H1 (cell line): ENCODE data around the gene THOC7. TPM values are rescaled to one million over a fixed set of nuclear protein-coding genes. Genes with fewer than 3 reads are reported as not detected.

Source experiments
- CTCF ChIA-PET: fragments of 300-600 bp; sonication (Branson Sonifier 250); formaldehyde crosslinking; loops from one replicate; lab custom pipeline; 2021; ENCODE audit not compliant: partially characterized antibody; lab: Charles Lee
- POLR2A ChIA-PET: fragments of 300-600 bp; sonication (Branson Sonifier 250); formaldehyde crosslinking; loops from one replicate; lab custom pipeline; 2021; ENCODE audit warnings: inconsistent platforms; ENCODE audit not compliant: partially characterized antibody; lab: Charles Lee
- DNase-seq, 2 experiments: peaks; one replicate each; pipeline versions ENCODE4 v3.0.0 to v3.0.0-alpha.2; 2010 to 2022; ENCODE audit warnings: low spot score in 2 of 2, low read depth in 1 of 2, mixed read lengths in 1 of 2
- FAIRE-seq: peaks from 2 replicates; lab custom pipeline; 2011; peaks lifted over from hg19 to GRCh38; lab: Jason Lieb, UNC
- H2AFZ ChIP-seq: 2 replicates; pipeline ENCODE4 v1.8.1; 2012; ENCODE audit warnings: low read length, inconsistent platforms
- H2AK5ac ChIP-seq: 2 replicates; pipeline ENCODE4 v1.6.1; 2013; ENCODE audit warnings: low read depth, low read length
- H2BK120ac ChIP-seq: replicated peaks from 2 replicates; pipeline ENCODE3; 2013; ENCODE audit warnings: low read depth, low read length, inconsistent platforms
- H2BK12ac ChIP-seq: 2 replicates; pipeline ENCODE4 v1.6.1; 2013; ENCODE audit warnings: low read depth, low read length
- H2BK15ac ChIP-seq: 2 replicates; pipeline ENCODE4 v1.6.1; 2013; ENCODE audit warnings: low read length
- H2BK20ac ChIP-seq: 2 replicates; pipeline ENCODE4 v1.6.1; 2013; ENCODE audit warnings: low read length
- H2BK5ac ChIP-seq: 2 replicates; pipeline ENCODE4 v1.6.1; 2013; ENCODE audit warnings: low read depth, low read length
- H3K14ac ChIP-seq: 2 replicates; pipeline ENCODE4 v1.6.1; 2013; ENCODE audit warnings: inconsistent platforms; ENCODE audit not compliant: insufficient read length
- H3K18ac ChIP-seq: 2 replicates; pipeline ENCODE4 v1.6.1; 2013; ENCODE audit warnings: low read length; ENCODE audit errors: extremely low read depth
- H3K23ac ChIP-seq: 2 replicates; pipeline ENCODE4 v1.6.1; 2013; ENCODE audit warnings: inconsistent platforms; ENCODE audit not compliant: insufficient read length
- H3K23me2 ChIP-seq: 2 replicates; pipeline ENCODE4 v1.6.1; 2013; ENCODE audit warnings: low read depth, low read length
- H3K27ac ChIP-seq: 2 replicates; pipeline ENCODE4 v1.6.1; 2011; ENCODE audit warnings: low read depth, low read length, inconsistent platforms
- H3K27me3 ChIP-seq, 4 experiments: replicated peaks in 1 of 4; 1 replicate in 1 of 4; 2 replicates in 3 of 4; pipeline versions ENCODE4 v1.6.1 to v1.8.1; 2011 to 2013; ENCODE audit warnings: low read length in 3 of 4, mild to moderate bottlenecking in 3 of 4, inconsistent platforms in 2 of 4, mixed read lengths in 2 of 4, moderate library complexity in 1 of 4; ENCODE audit not compliant: control insufficient read depth in 3 of 4, insufficient read depth in 3 of 4; ENCODE audit errors: extremely low read depth in 1 of 4
- H3K36me3 ChIP-seq, 4 experiments: 2 replicates each; pipeline versions ENCODE4 v1.6.1 to v1.8.1; 2011 to 2013; ENCODE audit warnings: mild to moderate bottlenecking in 4 of 4, low read length in 3 of 4, moderate library complexity in 2 of 4, control low read depth in 1 of 4, inconsistent platforms in 1 of 4; ENCODE audit not compliant: insufficient read depth in 4 of 4, control insufficient read depth in 2 of 4
- H3K4ac ChIP-seq: replicated peaks from 2 replicates; pipeline ENCODE3; 2013; ENCODE audit warnings: low read length, low read depth, mixed read lengths, inconsistent platforms; ENCODE audit not compliant: insufficient read length
- H3K4me1 ChIP-seq, 4 experiments: replicated peaks in 1 of 4; 1 replicate in 1 of 4; 2 replicates in 3 of 4; pipeline versions ENCODE4 v1.6.1 to v1.8.1; 2011 to 2013; ENCODE audit warnings: low read length in 3 of 4, inconsistent platforms in 2 of 4, mixed read lengths in 1 of 4; ENCODE audit not compliant: insufficient read depth in 4 of 4, control insufficient read depth in 3 of 4
- H3K4me2 ChIP-seq, 2 experiments: 2 replicates each; pipeline versions ENCODE4 v1.6.1 to v1.8.1; 2011 to 2013; ENCODE audit warnings: low read depth in 2 of 2, low read length in 2 of 2, control low read depth in 1 of 2, inconsistent platforms in 1 of 2, mild to moderate bottlenecking in 1 of 2; ENCODE audit not compliant: insufficient read depth in 1 of 2
- H3K4me3 ChIP-seq, 4 experiments: fragments of 200-600, 300-600 bp in 1 of 4; sonication (generic), shearing (Covaris generic), sonication (Bioruptor Twin) in 1 of 4; 2 replicates each; pipeline versions ENCODE4 v1.5.1 to v1.8.1; 2011 to 2016; ENCODE audit warnings: low read length in 4 of 4, low read depth in 3 of 4, control low read depth in 2 of 4, inconsistent platforms in 2 of 4, mild to moderate bottlenecking in 2 of 4, mixed read lengths in 1 of 4, moderate library complexity in 1 of 4; ENCODE audit not compliant: insufficient read depth in 2 of 4; ENCODE audit errors: extremely low read depth in 1 of 4
- H3K56ac ChIP-seq: replicated peaks from 2 replicates; pipeline ENCODE3; 2013; ENCODE audit warnings: low read depth, mild to moderate bottlenecking, mixed read lengths, low read length, inconsistent platforms; ENCODE audit not compliant: insufficient read length
- H3K79me1 ChIP-seq: 2 replicates; pipeline ENCODE4 v1.6.1; 2013; ENCODE audit warnings: low read depth, low read length, control low read depth
- H3K79me2 ChIP-seq, 2 experiments: 2 replicates each; pipeline versions ENCODE4 v1.6.1 to v1.8.1; 2012 to 2013; ENCODE audit warnings: low read length in 2 of 2, mild to moderate bottlenecking in 2 of 2, inconsistent platforms in 1 of 2; ENCODE audit not compliant: insufficient read depth in 2 of 2, control insufficient read depth in 1 of 2
- H3K9ac ChIP-seq, 4 experiments: replicated peaks in 1 of 4; 1 replicate in 1 of 4; 2 replicates in 3 of 4; pipeline versions ENCODE4 v1.6.1 to v1.8.1; 2011 to 2013; ENCODE audit warnings: low read depth in 3 of 4, low read length in 3 of 4, control low read depth in 2 of 4, mild to moderate bottlenecking in 2 of 4, moderate library complexity in 2 of 4, inconsistent platforms in 1 of 4; ENCODE audit errors: extremely low read depth in 1 of 4
- H3K9me3 ChIP-seq, 2 experiments: 2 replicates each; pipeline versions ENCODE4 v1.6.1 to v1.8.1; 2012 to 2013; ENCODE audit warnings: mild to moderate bottlenecking in 2 of 2, moderate library complexity in 2 of 2, control low read depth in 1 of 2, inconsistent platforms in 1 of 2, low read depth in 1 of 2, low read length in 1 of 2, mixed read lengths in 1 of 2; ENCODE audit not compliant: insufficient read depth in 2 of 2
- H4K20me1 ChIP-seq, 2 experiments: replicated peaks in 1 of 2; 2 replicates each; pipeline versions ENCODE3 to v1.8.1; 2011 to 2013; ENCODE audit warnings: inconsistent platforms in 2 of 2, low read length in 2 of 2, mild to moderate bottlenecking in 1 of 2; ENCODE audit not compliant: insufficient read depth in 2 of 2, control insufficient read depth in 1 of 2
- H4K5ac ChIP-seq: 2 replicates; pipeline ENCODE4 v1.6.1; 2013; ENCODE audit warnings: low read length, low read depth, mixed read lengths, inconsistent platforms; ENCODE audit not compliant: insufficient read length
- H4K8ac ChIP-seq: 2 replicates; pipeline ENCODE4 v1.8.0; 2013; ENCODE audit warnings: mild to moderate bottlenecking, moderate library complexity, low read length, inconsistent platforms; ENCODE audit not compliant: insufficient read depth; ENCODE audit errors: extremely low read depth
- H4K91ac ChIP-seq: replicated peaks from 2 replicates; pipeline ENCODE3; 2013; ENCODE audit warnings: low read length, mixed read lengths, inconsistent platforms; ENCODE audit not compliant: insufficient read length
- EGR1 ChIP-seq: IDR thresholded peaks from 2 replicates; pipeline ENCODE4 v1.6.1; 2011; ENCODE audit warnings: low read depth, low read length, borderline replicate concordance
- TEAD4 ChIP-seq: IDR thresholded peaks from 2 replicates; pipeline ENCODE4 v1.6.1; 2012; ENCODE audit warnings: low read depth, low read length, inconsistent platforms, mixed read lengths
- ZNF274 ChIP-seq: IDR thresholded peaks from 2 replicates; pipeline ENCODE4 v1.7.0; 2012; ENCODE audit warnings: low read length, borderline replicate concordance; ENCODE audit errors: extremely low read depth
- WGBS, 2 experiments: shearing (Covaris generic) in 1 of 2; methylation state at CpG; one replicate each; pipeline versions ENCODE4 v1.1.6 to v1.1.7; 2013 to 2015; ENCODE audit warnings: low lambda C conversion rate in 2 of 2, mixed read lengths in 2 of 2, inconsistent platforms in 1 of 2, low coverage in 1 of 2, missing lambda C conversion rate in 1 of 2; ENCODE audit not compliant: insufficient replicate concordance in 2 of 2, insufficient coverage in 1 of 2, insufficient read length in 1 of 2; ENCODE audit errors: extremely low coverage in 1 of 2, missing lambda C conversion rate in 1 of 2; 5-methylcytosine and 5-hydroxymethylcytosine counted together
- polyA plus RNA-seq, 7 experiments: library from polyadenylated mRNA; depleted of rRNA in 3 of 7; stranded (reverse) in 5 of 7; unstranded in 2 of 7; fragments of >200 nt in 5 of 7; fragments of 200-250 nt in 2 of 7; gene quantifications; 1 replicate in 5 of 7; 2 replicates in 1 of 7; 4 replicates in 1 of 7; pipeline versions ENCODE4 v1.2.1 to v1.2.3, GENCODE V29; 2011 to 2013; ENCODE audit warnings: missing spikeins in 2 of 7, mixed read lengths in 2 of 7
- total RNA-seq: library from RNA; stranded (reverse); fragmentation: NEBNext Ultra II Directional; extraction: Animal tissue kit (Norgen Biotek cat#: 25700); gene quantifications from 2 replicates; pipeline ENCODE4 v1.2.1, GENCODE V29; 2021

THOC7 gene
- total and polyA plus RNA-seq, 2 of the 8 experiments (the other 6 are each of a cell fraction or from before 2014, with no cell fraction given), result 18.7 to 74.0 TPM

GRCh38 chr3:63798544-63798943 lies 65.1 kb downstream of the THOC7 start:
- WGBS, 2 experiments, result 95% methylated on average over 2 of the region's 2 CpGs; no CpG with 5 or more reads in 1 of the 2 experiments
- Histone ChIP-seq H2BK120ac (no peak overlapping the region), H3K9ac (no peak overlapping the region), H3K4me3 (no peak overlapping the region), H4K8ac (no peak overlapping the region), H2AK5ac (no peak overlapping the region), H3K36me3 (no peaks in the 10 kb centered on the region), H3K4me2 (no peak overlapping the region), H3K9me3 (no peaks in the 10 kb centered on the region), H3K27ac (no peak overlapping the region), H3K4me1 (peaks cover 0 to 3% (median 0%) of the 10 kb centered on the region in 4 experiments; a peak in 1 of 7 replicates), H3K79me1 (no peaks in the 10 kb centered on the region), H4K5ac (no peak overlapping the region), H2BK15ac (no peak overlapping the region), H3K18ac (no peak overlapping the region), H3K23ac (no peak overlapping the region), H2BK20ac (no peak overlapping the region), H4K91ac (no peak overlapping the region), H2AFZ (no peak overlapping the region), H3K4ac (no peak overlapping the region), H3K27me3 (no peaks in the 10 kb centered on the region), H2BK5ac (no peak overlapping the region), H3K23me2 (peaks cover 2% of the 10 kb centered on the region; the same call in 1 of the 2 replicates)
- FAIRE-seq (no peak), DNase-seq (no peak)
- CTCF ChIA-PET, result no interaction called here
- TF ChIP-seq ZNF274 (no peak), TEAD4 (no peak), EGR1 (no peak)
- TF ChIP-seq, all 59 proteins: peak for 0
- Histone ChIP-seq H3K79me2 (no peaks in the 10 kb centered on the region), H4K20me1 (no peaks in the 10 kb centered on the region), H2BK12ac (no peak overlapping the region), H3K56ac (no peak overlapping the region), H3K14ac (no peak overlapping the region)
- POLR2A ChIA-PET, result no interaction called here
